HepG2 (cell line): ENCODE data around the gene CUL7. TPM values are rescaled to one million over a fixed set of nuclear protein-coding genes. Genes with fewer than 3 reads are reported as not detected.

Experiments used
- FOXA3 ChIP-seq: IDR thresholded peaks from 2 replicates; pipeline ENCODE4 v1.6.1; 2016; ENCODE audit warnings: missing genetic modification reagents, missing compliant biosample characterization
- HINFP ChIP-seq: sonication (generic); formaldehyde crosslinking; IDR thresholded peaks from 2 replicates; pipeline ENCODE4 v1.4.0; 2020; ENCODE audit warnings: low read depth, mild to moderate bottlenecking, missing genetic modification reagents
- MIER3 ChIP-seq: IDR thresholded peaks from 2 replicates; pipeline ENCODE4 v1.6.1; 2016; ENCODE audit warnings: missing compliant biosample characterization, borderline replicate concordance
- POGK ChIP-seq: sonication (generic); formaldehyde crosslinking; conservative IDR thresholded peaks from 2 replicates; pipeline ENCODE4 v1.8.0; 2022; ENCODE audit warnings: mild to moderate bottlenecking, moderate library complexity, missing genetic modification reagents
- RXRA ChIP-seq: sonication (generic); formaldehyde crosslinking; IDR thresholded peaks from 2 replicates; pipeline ENCODE4 v1.5.1; 2020; ENCODE audit warnings: missing genetic modification reagents
- TARDBP ChIP-seq: sonication (generic); formaldehyde crosslinking; IDR thresholded peaks from 2 replicates; pipeline ENCODE4 v1.8.0; 2022; ENCODE audit warnings: mild to moderate bottlenecking, missing genetic modification reagents
- TCF12 ChIP-seq, 2 experiments: fragments of 450-650 bp in 1 of 2; sonication (generic) in 1 of 2; formaldehyde crosslinking in 1 of 2; IDR thresholded peaks; 2 replicates each; pipeline versions ENCODE4 v1.6.1 to v1.8.0; 2017 to 2022; ENCODE audit warnings: antibody characterized with exemption in 1 of 2, mild to moderate bottlenecking in 1 of 2, missing genetic modification reagents in 1 of 2, moderate library complexity in 1 of 2
- UBTF ChIP-seq: sonication (generic); formaldehyde crosslinking; IDR thresholded peaks from 2 replicates; pipeline ENCODE4 v1.4.0; 2020; ENCODE audit warnings: mild to moderate bottlenecking, missing genetic modification reagents
- ZNF280D ChIP-seq: sonication (generic); formaldehyde crosslinking; IDR thresholded peaks from 2 replicates; pipeline ENCODE4 v1.5.1; 2020; ENCODE audit warnings: mild to moderate bottlenecking, missing genetic modification reagents
- ZNF430 ChIP-seq: sonication (generic); formaldehyde crosslinking; IDR thresholded peaks from 2 replicates; pipeline ENCODE4 v1.9.0; 2021; ENCODE audit warnings: mild to moderate bottlenecking, missing genetic modification reagents
- ZNF564 ChIP-seq: sonication (generic); formaldehyde crosslinking; IDR thresholded peaks from 2 replicates; pipeline ENCODE4 v1.8.1; 2023; ENCODE audit warnings: mild to moderate bottlenecking, missing genetic modification reagents
- ZNF782 ChIP-seq: sonication (generic); formaldehyde crosslinking; IDR thresholded peaks from 2 replicates; pipeline ENCODE4 v1.4.0; 2020; ENCODE audit warnings: missing genetic modification reagents, mild to moderate bottlenecking, borderline replicate concordance
- polyA plus RNA-seq, 8 experiments: library from polyadenylated mRNA; depleted of rRNA in 3 of 8; stranded (reverse) in 7 of 8; unstranded in 1 of 8; fragments of >200 nt; fragmentation: Illumina TruSeq in 4 of 8; extraction: Trizol in 4 of 8; gene quantifications; 2 replicates each; pipeline versions ENCODE4 v1.2.1 to v1.2.3, GENCODE V29; 2011 to 2016; ENCODE audit warnings: low read depth in 4 of 8, missing spikeins in 1 of 8, mixed read lengths in 1 of 8; ENCODE audit not compliant: insufficient read depth in 1 of 8
- total RNA-seq, 5 experiments: library from RNA; depleted of rRNA; stranded (reverse); fragments of >200 nt; fragmentation: Illumina TruSeq; extraction: Trizol; gene quantifications; 2 replicates each; pipeline ENCODE4 v1.2.3, GENCODE V29; 2016; ENCODE audit warnings: low read depth in 1 of 5
- TF ChIP-seq, protein P1 (sequence below): IDR thresholded peaks from 2 replicates; pipeline ENCODE4 v1.6.1; 2016
- TF ChIP-seq, protein P2 (sequence below): sonication (generic); formaldehyde crosslinking; IDR thresholded peaks from 2 replicates; pipeline ENCODE4 v1.4.0; 2020; ENCODE audit warnings: missing genetic modification reagents
- TF ChIP-seq, protein P3 (sequence below): sonication (generic); formaldehyde crosslinking; IDR thresholded peaks from 2 replicates; pipeline ENCODE4 v1.8.0; 2022; ENCODE audit warnings: missing genetic modification reagents, low read depth, mild to moderate bottlenecking, borderline replicate concordance

CUL7 gene
- total and polyA plus RNA-seq, 2 of the 13 experiments (the other 11 are each of a cell fraction or from before 2014, with no cell fraction given): 32.0 to 60.7 TPM

DNA sequence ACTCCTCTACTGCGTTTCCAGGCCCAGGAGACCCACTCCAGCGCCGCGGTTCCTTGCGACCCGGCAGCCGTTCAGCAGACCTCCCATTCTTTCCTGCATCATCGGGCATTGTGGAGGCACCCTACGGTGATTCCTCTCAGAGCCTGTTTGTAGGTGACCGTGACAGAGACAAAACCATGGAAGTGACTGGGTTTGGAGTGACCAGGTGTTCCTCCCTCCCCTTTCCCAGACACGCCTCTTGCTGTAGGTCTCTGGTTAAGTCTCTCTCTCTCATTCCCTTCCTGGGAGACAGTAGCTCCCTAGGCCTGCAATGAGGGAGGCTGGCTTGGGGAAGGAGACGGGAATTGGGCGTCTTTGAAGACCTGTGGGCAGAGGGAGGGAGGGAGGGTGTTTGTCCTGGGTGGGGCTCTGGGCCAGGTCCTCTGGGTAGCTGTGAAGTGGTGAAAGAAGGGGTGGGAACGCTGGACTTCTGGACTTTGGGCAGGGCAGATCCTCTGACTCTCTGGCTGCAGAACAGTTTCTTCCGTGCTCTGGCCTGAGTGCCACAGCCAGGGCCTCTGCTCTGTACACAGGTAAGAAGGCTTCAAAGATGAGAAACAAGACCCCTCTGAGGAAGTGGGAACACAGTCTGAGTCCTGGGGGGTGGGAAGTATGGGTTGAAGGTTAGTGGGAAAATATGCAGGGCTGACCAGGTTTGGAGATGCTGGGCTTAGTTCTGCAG, 6.5 kb upstream of the CUL7 start (continued):
- TF ChIP-seq, protein P1, sequence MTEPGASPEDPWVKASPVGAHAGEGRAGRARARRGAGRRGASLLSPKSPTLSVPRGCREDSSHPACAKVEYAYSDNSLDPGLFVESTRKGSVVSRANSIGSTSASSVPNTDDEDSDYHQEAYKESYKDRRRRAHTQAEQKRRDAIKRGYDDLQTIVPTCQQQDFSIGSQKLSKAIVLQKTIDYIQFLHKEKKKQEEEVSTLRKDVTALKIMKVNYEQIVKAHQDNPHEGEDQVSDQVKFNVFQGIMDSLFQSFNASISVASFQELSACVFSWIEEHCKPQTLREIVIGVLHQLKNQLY: peak; percentile 47
- peak; percentile 93 for TF ChIP-seq TARDBP (CRISPR knock-in tag)
- TF ChIP-seq POGK (CRISPR knock-in tag): peak; percentile 66; the same call in 1 of the 2 replicates
- TF ChIP-seq ZNF280D (CRISPR knock-in tag): peak; percentile 89
- peak; percentile 73 for TF ChIP-seq FOXA3 (CRISPR knock-in tag)
- TF ChIP-seq, protein P2, sequence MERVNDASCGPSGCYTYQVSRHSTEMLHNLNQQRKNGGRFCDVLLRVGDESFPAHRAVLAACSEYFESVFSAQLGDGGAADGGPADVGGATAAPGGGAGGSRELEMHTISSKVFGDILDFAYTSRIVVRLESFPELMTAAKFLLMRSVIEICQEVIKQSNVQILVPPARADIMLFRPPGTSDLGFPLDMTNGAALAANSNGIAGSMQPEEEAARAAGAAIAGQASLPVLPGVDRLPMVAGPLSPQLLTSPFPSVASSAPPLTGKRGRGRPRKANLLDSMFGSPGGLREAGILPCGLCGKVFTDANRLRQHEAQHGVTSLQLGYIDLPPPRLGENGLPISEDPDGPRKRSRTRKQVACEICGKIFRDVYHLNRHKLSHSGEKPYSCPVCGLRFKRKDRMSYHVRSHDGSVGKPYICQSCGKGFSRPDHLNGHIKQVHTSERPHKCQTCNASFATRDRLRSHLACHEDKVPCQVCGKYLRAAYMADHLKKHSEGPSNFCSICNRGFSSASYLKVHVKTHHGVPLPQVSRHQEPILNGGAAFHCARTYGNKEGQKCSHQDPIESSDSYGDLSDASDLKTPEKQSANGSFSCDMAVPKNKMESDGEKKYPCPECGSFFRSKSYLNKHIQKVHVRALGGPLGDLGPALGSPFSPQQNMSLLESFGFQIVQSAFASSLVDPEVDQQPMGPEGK (CRISPR knock-in tag): peak; percentile 89
- TF ChIP-seq TCF12 (IDR thresholded peaks at IDR 0.05): no peak
- no peak for TF ChIP-seq TCF12 (CRISPR knock-in tag; IDR thresholded peaks at IDR 0.05)
- peak; percentile 72 for TF ChIP-seq UBTF (CRISPR knock-in tag)
- TF ChIP-seq HINFP: 0 out of 2 replicates have a peak, but pooled peaks have one; percentile 59
- TF ChIP-seq, protein P3, sequence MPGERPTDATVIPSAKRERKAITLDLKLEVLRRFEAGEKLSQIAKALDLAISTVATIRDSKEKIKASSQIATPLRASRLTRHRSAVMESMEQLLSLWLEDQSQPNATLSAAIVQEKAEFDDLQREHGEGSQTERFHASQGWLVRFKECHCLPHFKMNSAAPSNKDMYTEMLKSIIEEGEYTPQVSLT: 0 out of 2 replicates have a peak, but pooled peaks have one; percentile 68
- no peak; the same call in none of the 2 replicates for TF ChIP-seq RXRA (CRISPR knock-in tag)
- 0 out of 2 replicates have a peak, but pooled peaks have one; percentile 64 for TF ChIP-seq ZNF430 (CRISPR knock-in tag)
- peak; percentile 35; the same call in 1 of the 2 replicates for TF ChIP-seq ZNF564
- no peak; the same call in 1 of the 2 replicates for TF ChIP-seq ZNF782 (CRISPR knock-in tag)
- TF ChIP-seq MIER3 (CRISPR knock-in tag): peak; percentile 69
